Uterus (tissue), 4 donors: Measurements from ENCODE around the gene PREX1. TPM values are rescaled to one million over a fixed set of nuclear protein-coding genes. Genes with fewer than 3 reads are reported as not detected.

Experiments
- DNase-seq, 2 donors: peaks; one replicate each; pipeline ENCODE4 v3.0.0-alpha.2; 2019 to 2020
- H3K27ac ChIP-seq, 2 donors: fragments of 200-600 bp; sonication (generic); 1 replicate in 1 of 2; 2 replicates in 1 of 2; pipeline ENCODE4 v1.5.1; 2016 to 2018
- H3K27me3 ChIP-seq, 2 donors: fragments of 200-600 bp; sonication (generic); one replicate each; pipeline ENCODE4 v1.5.1; 2018 to 2019; ENCODE audit warnings: control low read depth in 1 of 2
- H3K36me3 ChIP-seq, 2 donors: fragments of 200-600 bp; sonication (generic); one replicate each; pipeline ENCODE4 v1.5.1; 2019; ENCODE audit warnings: control low read depth in 1 of 2
- H3K4me1 ChIP-seq, 2 donors: fragments of 200-600 bp; sonication (generic); one replicate each; pipeline ENCODE4 v1.5.1; 2018 to 2019; ENCODE audit warnings: control low read depth in 1 of 2
- H3K4me3 ChIP-seq, 2 donors: fragments of 200-600 bp; sonication (generic); 1 replicate in 1 of 2; 2 replicates in 1 of 2; pipeline ENCODE4 v1.5.1; 2018 to 2019; ENCODE audit warnings: mild to moderate bottlenecking in 1 of 2
- H3K9me3 ChIP-seq, 2 donors: fragments of 200-600 bp; sonication (generic); one replicate each; pipeline ENCODE4 v1.5.1; 2019; ENCODE audit warnings: control low read depth in 1 of 2
- CTCF ChIP-seq, 4 experiments: fragments of 200-600 bp in 2 of 4; fragments of 450-650 bp in 2 of 4; sonication (generic) in 2 of 4; IDR thresholded peaks; one replicate each; pipeline ENCODE4 v1.5.1; 2016 to 2019; ENCODE audit warnings: antibody characterized with exemption in 4 of 4, mild to moderate bottlenecking in 2 of 4, moderate library complexity in 1 of 4
- POLR2A ChIP-seq, 2 donors: fragments of 450-650 bp; IDR thresholded peaks; one replicate each; pipeline ENCODE4 v1.6.1; 2016; ENCODE audit warnings: antibody characterized with exemption in 2 of 2, mild to moderate bottlenecking in 1 of 2, moderate library complexity in 1 of 2
- intact Hi-C: fragments of 100-400 bp; cut with DNase I; formaldehyde crosslinking; loops from one replicate; pipeline ENCODE4 v1.15.1; 2023; ENCODE audit warnings: low total_unique reads
- total RNA-seq, 4 donors: library from RNA; depleted of rRNA in 3 of 4; stranded (reverse); fragments of >200 nt in 3 of 4; gene quantifications; one replicate each; pipeline versions ENCODE4 v1.1.0 to v1.2.4, GENCODE V29; 2014 to 2023
- donor health status: DM: yes; HTN: yes; CAD: no.

PREX1 gene
- total RNA-seq, 4 donors from 2014 or later = 3.6 to 19.7 (median 11.3) TPM

- DNase-seq = no peak
- no peaks in the 10 kb centered on the region for H3K4me1 ChIP-seq
- TF ChIP-seq CTCF (IDR thresholded peaks at IDR 0.05) (no peak), POLR2A (IDR thresholded peaks at IDR 0.05) (no peak)
- H3K4me3 ChIP-seq = no peak overlapping the region
- no peak overlapping the region for H3K27ac ChIP-seq
- no peaks in the 10 kb centered on the region for H3K27me3 ChIP-seq
- no peaks in the 10 kb centered on the region for H3K9me3 ChIP-seq
- intact Hi-C loops = loop anchor here (5.0 to 10.0 kb wide), 3 partner anchors 838 to 960 kb away; partner anchors contain the start of gene SULF2
- H3K36me3 ChIP-seq = no peaks in the 10 kb centered on the region
Observed at GRCh38 chr20:48622421-48622820, 205.4 kb downstream of the PREX1 start.

DNA sequence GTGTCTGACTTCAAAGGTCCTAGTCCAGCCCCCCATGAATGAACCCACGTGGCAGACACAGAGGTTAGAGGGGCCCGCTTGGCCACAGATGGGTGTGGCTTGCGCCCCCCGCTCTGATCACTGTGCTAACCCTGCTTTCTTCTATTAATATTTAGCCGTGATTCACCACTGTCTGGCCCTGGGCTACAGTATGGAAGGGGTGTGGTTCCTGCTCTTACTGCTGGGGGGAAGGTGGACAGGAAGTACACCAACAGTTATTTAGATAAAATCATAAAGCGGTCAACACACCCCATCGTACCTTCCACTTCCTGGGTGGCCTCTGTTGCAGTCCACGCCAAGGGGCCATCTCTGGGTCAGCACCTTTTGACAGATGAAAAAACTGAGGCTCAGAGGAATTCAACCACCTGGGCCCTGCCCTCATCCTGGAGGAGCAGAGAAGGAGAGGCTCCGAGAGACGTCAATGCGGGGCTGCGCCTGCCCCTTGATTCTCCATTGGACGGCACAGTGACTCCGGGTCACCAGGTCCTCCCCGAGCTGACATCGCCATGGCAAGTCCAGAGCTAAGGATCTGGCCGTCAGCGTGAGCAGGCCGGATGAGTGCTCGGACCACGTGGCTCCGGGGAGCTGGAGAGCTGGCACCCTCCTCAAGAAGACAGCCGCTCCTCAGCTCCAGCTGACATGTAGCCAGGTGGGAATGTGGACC lies 206.3 kb downstream of the PREX1 start:
- TF ChIP-seq POLR2A (IDR thresholded peaks at IDR 0.05) = no peak
- no peak for TF ChIP-seq CTCF (IDR thresholded peaks at IDR 0.05)
- Histone ChIP-seq H3K9me3 (no peaks in the 10 kb centered on the region), H3K4me1 (no peaks in the 10 kb centered on the region), H3K36me3 (no peaks in the 10 kb centered on the region), H3K27me3 (no peaks in the 10 kb centered on the region), H3K27ac (no peak overlapping the region), H3K4me3 (no peak overlapping the region)
- intact Hi-C loops = loop anchor here (5.0 to 10.0 kb wide), 3 partner anchors 837 to 959 kb away; partner anchors contain the start of gene SULF2
- no peak for DNase-seq

- peak overlapping the region in 1 of 2 donors; percentile 44 for H3K27ac ChIP-seq
- H3K9me3 ChIP-seq = no peaks in the 10 kb centered on the region
- no peaks in the 10 kb centered on the region for H3K4me1 ChIP-seq
- TF ChIP-seq POLR2A (IDR thresholded peaks at IDR 0.05) (no peak), CTCF (IDR thresholded peaks at IDR 0.05) (peak; percentile 77 to 97 (median 96))
- peak; percentile 90 to 93 for DNase-seq
- H3K27me3 ChIP-seq = no peaks in the 10 kb centered on the region
- no peaks in the 10 kb centered on the region for H3K36me3 ChIP-seq
- intact Hi-C loops = loop anchor here (5.0 to 10.0 kb wide), 3 partner anchors 836 to 958 kb away; partner anchors contain the start of gene SULF2
- peak overlapping the region in 1 of 2 donors; percentile 28 for H3K4me3 ChIP-seq
Observed at GRCh38 chr20:48620507-48621375, 207.1 kb downstream of the PREX1 start.

- intact Hi-C loops = loop anchor here (5.0 to 10.0 kb wide), 3 partner anchors 835 to 958 kb away; partner anchors contain the start of gene SULF2
Observed at GRCh38 chr20:48620154-48620506, 207.7 kb downstream of the PREX1 start.

More at GRCh38 chr20:48620154-48620506, 207.7 kb downstream of the PREX1 start:
- no peaks in the 10 kb centered on the region for H3K36me3 ChIP-seq
- DNase-seq = no peak
- H3K9me3 ChIP-seq = no peaks in the 10 kb centered on the region
- H3K27me3 ChIP-seq = no peaks in the 10 kb centered on the region
- no peak overlapping the region for H3K4me3 ChIP-seq
- no peaks in the 10 kb centered on the region for H3K4me1 ChIP-seq
- no peak for TF ChIP-seq CTCF (IDR thresholded peaks at IDR 0.05)
- TF ChIP-seq POLR2A (IDR thresholded peaks at IDR 0.05) = no peak
- no peak overlapping the region for H3K27ac ChIP-seq
